Keratinocyte (primary cell): ENCODE data around the gene CLSTN2.

ENCODE experiments used
- EZH2 ChIP-seq: IDR thresholded peaks from one replicate; pipeline ENCODE4 v1.6.1; 2012; ENCODE audit warnings: inconsistent platforms, mild to moderate bottlenecking, low read length, moderate library complexity
- TF ChIP-seq, protein P1 (sequence below), 3 experiments: IDR thresholded peaks in 1 of 3; conservative IDR thresholded peaks in 1 of 3; optimal IDR thresholded peaks in 1 of 3; 2 replicates in 2 of 3; 3 replicates in 1 of 3; pipeline versions ENCODE3 to v1.5.1; 2011; ENCODE audit warnings: low read length in 3 of 3, mild to moderate bottlenecking in 3 of 3, moderate library complexity in 2 of 3, control low read depth in 1 of 3, inconsistent platforms in 1 of 3; ENCODE audit not compliant: insufficient read depth in 2 of 3; ENCODE audit errors: extremely low read depth in 1 of 3

- TF ChIP-seq, protein P1, sequence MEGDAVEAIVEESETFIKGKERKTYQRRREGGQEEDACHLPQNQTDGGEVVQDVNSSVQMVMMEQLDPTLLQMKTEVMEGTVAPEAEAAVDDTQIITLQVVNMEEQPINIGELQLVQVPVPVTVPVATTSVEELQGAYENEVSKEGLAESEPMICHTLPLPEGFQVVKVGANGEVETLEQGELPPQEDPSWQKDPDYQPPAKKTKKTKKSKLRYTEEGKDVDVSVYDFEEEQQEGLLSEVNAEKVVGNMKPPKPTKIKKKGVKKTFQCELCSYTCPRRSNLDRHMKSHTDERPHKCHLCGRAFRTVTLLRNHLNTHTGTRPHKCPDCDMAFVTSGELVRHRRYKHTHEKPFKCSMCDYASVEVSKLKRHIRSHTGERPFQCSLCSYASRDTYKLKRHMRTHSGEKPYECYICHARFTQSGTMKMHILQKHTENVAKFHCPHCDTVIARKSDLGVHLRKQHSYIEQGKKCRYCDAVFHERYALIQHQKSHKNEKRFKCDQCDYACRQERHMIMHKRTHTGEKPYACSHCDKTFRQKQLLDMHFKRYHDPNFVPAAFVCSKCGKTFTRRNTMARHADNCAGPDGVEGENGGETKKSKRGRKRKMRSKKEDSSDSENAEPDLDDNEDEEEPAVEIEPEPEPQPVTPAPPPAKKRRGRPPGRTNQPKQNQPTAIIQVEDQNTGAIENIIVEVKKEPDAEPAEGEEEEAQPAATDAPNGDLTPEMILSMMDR (optimal IDR thresholded peaks at IDR 0.05 in 1 of 3, IDR thresholded peaks at IDR 0.05 in 1 of 3, conservative IDR thresholded peaks at IDR 0.05 in 1 of 3; ENCODE audit: extremely low read depth in 1 of 3, insufficient read depth in 2 of 3, low read length in 3 of 3), result no peak
- TF ChIP-seq EZH2, result no peak
Observed at GRCh38 chr3:140006331-140006730, 71.3 kb downstream of the CLSTN2 start.
